Ascending aorta (tissue), 2 donors: ENCODE measurements around the gene RNF207. TPM values are rescaled to one million over a fixed set of nuclear protein-coding genes. Genes with fewer than 3 reads are reported as not detected.
A peak's percentile ranks its signal among the peaks of the same experiment; 100 is the strongest.
"Not testable (repeated sequence)": the region's sequence is repeated elsewhere in the genome, so short reads cannot be mapped to it uniquely, and the experiment has no call there.

ENCODE experiments used
- DNase-seq, 2 donors: peaks; one replicate each; pipeline ENCODE4 v3.0.0-alpha.2; 2019; ENCODE audit warnings: low spot score in 2 of 2
- H3K27ac ChIP-seq, 2 donors: fragments of 200-600 bp; sonication (generic); one replicate each; pipeline ENCODE4 v1.5.1; 2016 to 2017; ENCODE audit warnings: mild to moderate bottlenecking in 1 of 2
- H3K27me3 ChIP-seq: fragments of 200-600 bp; sonication (generic); one replicate; pipeline ENCODE4 v1.5.1; 2017
- H3K36me3 ChIP-seq, 2 donors: fragments of 200-600 bp; sonication (generic); one replicate each; pipeline ENCODE4 v1.5.1; 2016
- H3K4me1 ChIP-seq, 2 donors: fragments of 200-600 bp; sonication (generic); one replicate each; pipeline ENCODE4 v1.5.1; 2016 to 2017; ENCODE audit warnings: mild to moderate bottlenecking in 1 of 2
- H3K4me3 ChIP-seq, 2 donors: fragments of 200-600 bp; sonication (generic); one replicate each; pipeline ENCODE4 v1.5.1; 2016 to 2017; ENCODE audit warnings: mild to moderate bottlenecking in 1 of 2
- H3K9me3 ChIP-seq, 2 donors: fragments of 200-600 bp; sonication (generic); one replicate each; pipeline ENCODE4 v1.5.1; 2016
- CTCF ChIP-seq, 3 experiments: fragments of 200-600 bp in 2 of 3; fragments of 450-650 bp in 1 of 3; sonication (generic) in 2 of 3; IDR thresholded peaks; one replicate each; pipeline ENCODE4 v1.5.1; 2016 to 2019; ENCODE audit warnings: antibody characterized with exemption in 3 of 3, mild to moderate bottlenecking in 1 of 3, moderate library complexity in 1 of 3
- intact Hi-C: fragments of 100-400 bp; cut with DNase I; formaldehyde crosslinking; loops from one replicate; pipeline ENCODE4 v1.15.1; 2023
- total RNA-seq: library from RNA; depleted of rRNA; stranded (reverse); fragments of >200 nt; gene quantifications from one replicate; pipeline ENCODE4 v1.1.0, GENCODE V29; 2016

RNF207 gene
- total RNA-seq, 1 donor from 2014 or later, result 81.1 TPM

GRCh38 chr1:6212193-6212959 lies 6.5 kb downstream of the RNF207 start:
- Histone ChIP-seq H3K4me3 (no peak overlapping the region), H3K27me3 (no peaks in the 10 kb centered on the region), H3K4me1 (peaks cover 0 to 6% of the 10 kb centered on the region in 2 donors), H3K9me3 (no peaks in the 10 kb centered on the region), H3K27ac (no peak overlapping the region), H3K36me3 (no peaks in the 10 kb centered on the region)
- DNase-seq, result no peak
- intact Hi-C loops, result no loop called here
- no peak for TF ChIP-seq CTCF (IDR thresholded peaks at IDR 0.05)

GRCh38 chr1:6218375-6219164 lies 12.7 kb downstream of the RNF207 start:
- DNase-seq, result no peak
- TF ChIP-seq CTCF (IDR thresholded peaks at IDR 0.05), result no peak
- H3K27me3 ChIP-seq, result no peaks in the 10 kb centered on the region
- peaks cover 0 to 13% of the 10 kb centered on the region in 2 donors for H3K36me3 ChIP-seq
- no peak overlapping the region for H3K27ac ChIP-seq
- no peak overlapping the region for H3K4me3 ChIP-seq
- no peaks in the 10 kb centered on the region for H3K4me1 ChIP-seq
- intact Hi-C loops, result no loop called here
- H3K9me3 ChIP-seq, result no peaks in the 10 kb centered on the region

DNA sequence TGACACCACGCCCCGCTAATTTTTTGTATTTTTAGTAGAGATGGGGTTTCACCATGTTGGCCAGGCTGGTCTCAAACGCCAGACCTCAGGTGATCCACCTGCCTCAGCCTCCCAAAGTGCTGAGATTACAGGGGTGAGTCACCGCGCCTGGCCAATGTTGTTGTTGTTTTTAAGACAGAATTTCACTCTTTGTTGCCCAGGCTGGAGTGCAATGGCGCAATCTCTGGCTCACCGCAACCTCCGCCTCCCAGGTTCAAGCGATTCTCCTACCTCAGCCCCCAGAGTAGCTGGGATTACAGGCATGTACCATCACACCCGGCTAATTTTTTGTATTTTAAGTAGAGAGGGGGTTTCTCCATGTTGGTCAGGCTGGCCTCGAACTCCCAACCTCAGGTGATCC lies 13.7 kb downstream of the RNF207 start:
- H3K4me1 ChIP-seq, H3K27me3 ChIP-seq, H3K27ac ChIP-seq, DNase-seq, H3K4me3 ChIP-seq, intact Hi-C loops, H3K9me3 ChIP-seq: not testable (repeated sequence)
- H3K36me3 ChIP-seq, result peaks cover 9 to 24% of the 10 kb centered on the region in 2 donors

DNA sequence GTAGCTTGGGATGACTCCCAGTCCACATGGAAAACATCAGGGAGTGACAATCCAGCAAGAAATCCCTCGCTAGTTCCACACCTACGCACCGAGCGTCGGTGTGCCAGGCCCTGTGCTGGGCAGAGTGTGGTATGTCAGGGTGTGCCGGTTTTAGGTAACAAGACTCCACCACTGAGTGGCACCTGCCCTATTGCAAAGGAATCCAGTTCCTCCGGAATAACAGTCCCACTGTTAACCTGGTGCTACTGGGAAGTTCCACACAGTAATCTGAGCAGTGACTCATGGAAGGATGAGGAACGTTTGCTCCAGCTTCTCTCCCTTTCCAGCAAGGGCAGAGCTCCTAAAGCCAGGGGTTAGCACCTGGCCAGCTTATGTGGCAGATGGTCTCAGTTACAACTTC lies 14.3 kb downstream of the RNF207 start:
- H3K4me1 ChIP-seq, result no peaks in the 10 kb centered on the region
- no peaks in the 10 kb centered on the region for H3K27me3 ChIP-seq
- peaks cover 15 to 30% of the 10 kb centered on the region in 2 donors for H3K36me3 ChIP-seq
- no peaks in the 10 kb centered on the region for H3K9me3 ChIP-seq
- no peak overlapping the region for H3K27ac ChIP-seq
- TF ChIP-seq CTCF (IDR thresholded peaks at IDR 0.05), result no peak
- DNase-seq, result no peak
- H3K4me3 ChIP-seq, result no peak overlapping the region
- intact Hi-C loops, result no loop called here

- no peaks in the 10 kb centered on the region for H3K9me3 ChIP-seq
- H3K4me3 ChIP-seq, result no peak overlapping the region
- no peak for TF ChIP-seq CTCF (IDR thresholded peaks at IDR 0.05)
- peaks cover 19 to 40% of the 10 kb centered on the region in 2 donors for H3K36me3 ChIP-seq
- no peaks in the 10 kb centered on the region for H3K4me1 ChIP-seq
- intact Hi-C loops, result no loop called here
- H3K27me3 ChIP-seq, result no peaks in the 10 kb centered on the region
- H3K27ac ChIP-seq, result no peak overlapping the region
- DNase-seq, result no peak
These were observed 15.4 kb downstream of the RNF207 start for GRCh38 chr1:6221210-6221784.

GRCh38 chr1:6222636-6223035 lies 16.7 kb downstream of the RNF207 start:
- intact Hi-C loops, result no loop called here
- Histone ChIP-seq H3K27me3 (no peaks in the 10 kb centered on the region), H3K27ac (peak overlapping the region in 1 of 2 donors; percentile 32), H3K4me1 (no peaks in the 10 kb centered on the region), H3K36me3 (peaks cover 26 to 53% of the 10 kb centered on the region in 2 donors), H3K9me3 (no peaks in the 10 kb centered on the region), H3K4me3 (no peak overlapping the region)
- DNase-seq, result no peak
- TF ChIP-seq CTCF (IDR thresholded peaks at IDR 0.05), result no peak
